Stimulated activated naive CD4-positive, alpha-beta T cell treated with Interleukin-2 at 50 U/mL for 16 hours (primary cell): Measurements from ENCODE around the gene RHOJ.
"Not testable (repeated sequence)": the region's sequence is repeated elsewhere in the genome, so short reads cannot be mapped to it uniquely, and the experiment has no call there.

Experiments
- DNase-seq: peaks from one replicate; lab custom pipeline; 2025; lab: John Stamatoyannopoulos, UW

Gene RHOJ

GRCh38 chr14:63268771-63269170 lies 64.5 kb downstream of the RHOJ start:
- no peak for DNase-seq

DNA sequence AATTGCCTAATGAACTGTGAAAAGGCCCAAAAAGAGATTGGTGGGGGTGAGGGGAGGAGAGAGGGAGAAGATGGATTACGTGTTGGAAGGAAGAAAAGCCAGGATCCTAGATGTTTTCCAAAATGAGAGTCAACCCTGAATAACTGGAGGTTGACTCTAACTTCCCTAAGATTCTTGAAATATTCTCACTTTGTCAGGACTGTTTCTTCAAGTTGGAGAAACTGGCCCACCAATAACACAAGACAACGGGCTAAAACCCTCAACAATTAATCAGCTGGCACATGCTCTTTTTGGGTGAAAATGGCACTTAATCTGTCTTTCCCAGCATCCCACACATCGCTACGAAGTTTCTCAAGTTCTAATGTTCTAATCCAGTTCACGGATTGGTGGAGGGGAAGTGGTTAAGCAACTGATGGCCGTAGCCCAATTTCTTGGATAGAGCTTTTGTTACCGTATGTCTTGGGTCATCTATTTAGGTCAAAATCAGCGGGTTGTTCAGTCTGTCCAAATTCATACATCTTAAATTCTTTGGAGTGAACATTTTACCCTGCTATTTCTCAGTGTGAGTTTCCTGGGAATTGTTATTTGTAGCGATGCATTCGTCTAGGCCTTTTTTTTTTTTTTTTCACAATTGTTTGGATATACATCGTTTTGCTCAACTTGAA lies 65.5 kb downstream of the RHOJ start:
- DNase-seq, result no peak

- DNase-seq, result no peak
These were observed 68.9 kb downstream of the RHOJ start for GRCh38 chr14:63273129-63273528.

- DNase-seq, result no peak
These were observed 69.7 kb downstream of the RHOJ start for GRCh38 chr14:63273717-63274655.

- no peak for DNase-seq
These were observed 71.4 kb downstream of the RHOJ start for GRCh38 chr14:63275611-63276010.

DNA sequence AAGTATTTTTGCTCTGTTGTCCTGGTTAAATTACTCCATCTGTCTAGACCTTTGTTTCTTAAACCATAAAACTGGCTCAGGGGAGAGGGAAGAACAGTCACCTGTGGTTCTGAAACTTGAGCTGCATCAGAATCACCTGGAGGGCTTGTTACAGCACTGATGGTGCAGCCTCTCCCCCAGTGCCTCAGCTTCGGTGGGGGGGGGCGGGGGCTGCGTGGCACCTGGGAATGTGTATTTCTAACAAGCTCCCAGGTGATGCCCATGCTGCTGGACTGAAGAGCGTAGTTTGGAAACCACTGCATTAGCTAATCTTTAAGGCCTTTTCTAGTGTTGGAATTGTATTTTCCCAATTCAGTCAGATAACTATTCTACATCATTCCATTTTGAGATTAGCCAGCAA lies 71.8 kb downstream of the RHOJ start:
- no peak for DNase-seq

DNA sequence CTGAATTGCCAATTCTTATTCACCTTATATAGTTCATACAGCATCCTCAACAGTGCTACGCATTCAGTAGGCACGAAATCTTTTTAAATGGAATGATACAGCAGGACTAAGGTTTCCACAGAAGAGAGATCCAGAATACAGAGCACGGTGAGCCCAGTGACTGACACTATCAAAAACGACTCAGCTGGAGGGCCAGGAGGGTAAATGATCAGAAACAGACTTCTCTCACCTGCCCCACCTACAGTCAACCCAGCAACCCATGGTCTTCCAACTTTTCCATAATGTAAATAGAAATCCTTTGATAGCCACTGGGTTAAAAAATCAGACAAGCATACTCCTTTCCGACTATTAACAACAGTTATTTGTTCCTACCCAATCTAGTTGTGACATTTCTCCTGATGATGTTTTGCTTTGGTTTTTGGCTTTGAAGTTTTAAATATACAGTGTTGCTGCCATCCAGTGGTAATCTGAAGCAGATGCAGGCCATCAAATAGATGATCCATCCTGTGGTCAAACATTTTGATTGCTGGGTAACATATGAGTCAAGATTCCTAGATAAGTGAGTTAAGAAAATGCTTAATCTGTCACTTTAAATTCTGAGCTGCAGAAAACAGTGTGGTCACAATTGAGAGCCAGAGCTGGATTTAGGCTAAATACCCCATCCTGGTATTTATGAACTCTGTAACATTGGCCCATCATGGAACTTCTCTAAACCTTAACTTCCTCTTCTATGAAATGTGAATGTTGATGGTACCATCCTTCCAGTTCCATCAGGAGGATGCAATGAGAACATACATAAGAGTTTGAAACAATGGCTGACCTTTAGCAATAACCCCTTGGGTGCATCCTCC lies 72.5 kb downstream of the RHOJ start:
- no peak for DNase-seq

- DNase-seq, result no peak
These were observed 73.4 kb downstream of the RHOJ start for GRCh38 chr14:63277591-63278183.

DNA sequence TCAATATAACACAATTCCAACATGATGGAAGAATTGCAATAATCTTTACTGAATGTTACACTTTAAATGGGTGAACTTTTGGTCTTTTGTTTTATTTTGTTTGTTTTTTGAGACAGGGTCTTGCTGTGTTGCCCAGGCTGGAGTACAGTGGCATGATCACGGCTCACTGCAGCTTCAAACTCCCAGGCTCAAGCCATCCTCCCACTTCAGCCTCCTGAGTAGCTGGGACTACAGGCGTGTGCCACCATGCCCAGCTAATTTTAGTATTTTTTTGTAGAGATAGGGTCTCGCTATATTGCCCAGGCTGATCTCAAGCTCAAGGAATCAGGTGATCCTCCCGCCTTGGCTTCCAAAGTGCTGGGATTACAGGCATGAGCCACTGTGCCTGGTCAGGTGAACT lies 75.7 kb downstream of the RHOJ start:
- not testable (repeated sequence) for DNase-seq

DNA sequence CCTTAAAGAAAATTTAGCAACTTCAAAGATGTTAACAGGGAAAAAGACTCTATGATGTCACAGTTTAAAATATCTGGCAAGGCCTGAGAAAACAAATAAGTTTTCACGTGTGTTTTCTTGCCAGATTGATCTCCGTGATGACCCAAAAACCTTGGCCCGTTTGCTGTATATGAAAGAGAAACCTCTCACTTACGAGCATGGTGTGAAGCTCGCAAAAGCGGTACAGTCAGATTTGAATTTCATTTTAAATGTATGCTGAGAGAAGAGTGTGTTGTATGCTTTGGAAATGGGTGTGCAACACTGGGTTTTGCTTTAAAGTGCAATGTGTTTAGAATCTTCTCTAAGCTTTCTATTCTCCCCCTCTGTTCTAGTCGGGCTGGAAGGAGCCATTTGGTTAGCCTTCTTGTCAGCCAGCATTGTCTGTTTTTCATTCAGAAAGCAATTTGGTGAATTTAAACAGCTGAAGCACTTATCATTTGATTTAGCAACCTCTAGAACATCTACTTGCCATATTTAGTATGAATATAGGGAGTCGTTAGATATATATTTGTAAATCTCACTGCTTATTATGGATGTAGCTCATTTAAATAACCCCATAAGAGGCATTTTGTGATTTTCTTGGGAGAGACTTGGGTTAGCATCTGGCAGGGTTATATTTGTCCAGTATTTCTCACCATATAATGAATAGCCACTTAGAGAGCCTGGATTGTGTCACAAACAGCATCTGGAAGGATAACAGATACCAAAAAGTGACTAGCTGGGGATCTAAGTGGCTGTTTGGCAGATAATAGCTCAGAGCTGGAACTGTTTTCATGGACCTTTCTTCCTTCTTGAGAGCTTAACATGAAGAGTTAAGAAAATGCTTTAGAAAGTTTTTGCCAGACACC lies 79.0 kb downstream of the RHOJ start:
- DNase-seq, result no peak

- DNase-seq, result no peak
These were observed 79.6 kb downstream of the RHOJ start for GRCh38 chr14:63283884-63284248.

DNA sequence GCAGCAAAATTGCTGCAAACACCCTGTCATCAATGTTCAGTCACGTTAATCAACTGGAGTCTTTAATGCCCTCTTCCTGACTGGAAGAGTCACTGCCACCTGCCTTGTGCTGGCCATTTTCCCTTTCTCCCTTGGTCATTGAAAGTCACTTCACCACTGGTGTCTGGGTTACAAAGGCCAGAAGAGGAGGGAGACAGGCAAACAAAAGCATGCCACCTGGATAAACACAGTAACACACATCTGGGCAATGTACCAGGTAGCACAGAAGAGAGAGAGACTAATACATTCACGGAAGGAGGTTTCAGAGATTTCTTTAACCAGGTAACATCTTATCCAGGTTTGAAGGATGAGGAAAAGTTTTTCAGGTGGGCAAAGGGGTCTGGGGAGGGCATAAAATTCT lies 81.8 kb downstream of the RHOJ start:
- DNase-seq, result no peak

DNA sequence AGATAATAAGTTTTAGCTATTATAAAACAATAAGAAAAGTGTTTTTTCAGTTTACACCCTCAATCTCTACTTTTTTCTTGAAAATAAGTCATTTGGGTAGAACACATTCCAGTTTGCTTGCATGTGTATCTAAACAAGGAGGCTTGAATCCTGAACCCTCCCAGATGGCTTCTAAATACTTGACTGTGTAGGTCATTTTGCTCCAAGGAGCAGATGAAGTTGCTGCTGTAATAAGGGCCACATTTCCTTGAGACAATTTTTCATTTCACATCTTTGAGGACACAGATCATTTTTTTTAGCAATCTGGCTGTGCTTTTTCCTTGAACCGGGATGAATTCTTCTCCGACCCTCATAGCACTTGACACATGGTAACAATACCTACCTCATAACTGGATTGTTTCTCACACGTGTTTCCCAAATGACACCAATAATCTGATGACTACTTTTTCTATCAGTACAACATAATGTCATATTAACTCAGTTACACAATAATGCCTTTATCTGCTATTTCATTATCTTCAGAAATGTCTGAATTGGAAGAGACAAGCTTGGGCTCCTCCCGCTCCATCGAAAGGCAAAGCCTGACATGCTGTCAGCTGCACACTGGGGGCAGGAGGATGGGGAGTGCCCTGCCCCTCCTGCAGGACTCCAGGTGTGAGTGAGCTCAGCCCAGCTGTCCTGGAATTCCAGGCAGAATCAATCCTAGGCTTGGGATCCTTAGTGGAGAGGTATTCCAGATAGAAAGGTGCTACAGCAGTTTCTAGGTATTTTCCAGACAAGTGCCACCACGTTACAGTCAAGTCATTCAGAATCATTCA lies 83.6 kb downstream of the RHOJ start:
- DNase-seq, result no peak

- no peak for DNase-seq
These were observed 84.6 kb downstream of the RHOJ start for GRCh38 chr14:63288853-63289252.

DNA sequence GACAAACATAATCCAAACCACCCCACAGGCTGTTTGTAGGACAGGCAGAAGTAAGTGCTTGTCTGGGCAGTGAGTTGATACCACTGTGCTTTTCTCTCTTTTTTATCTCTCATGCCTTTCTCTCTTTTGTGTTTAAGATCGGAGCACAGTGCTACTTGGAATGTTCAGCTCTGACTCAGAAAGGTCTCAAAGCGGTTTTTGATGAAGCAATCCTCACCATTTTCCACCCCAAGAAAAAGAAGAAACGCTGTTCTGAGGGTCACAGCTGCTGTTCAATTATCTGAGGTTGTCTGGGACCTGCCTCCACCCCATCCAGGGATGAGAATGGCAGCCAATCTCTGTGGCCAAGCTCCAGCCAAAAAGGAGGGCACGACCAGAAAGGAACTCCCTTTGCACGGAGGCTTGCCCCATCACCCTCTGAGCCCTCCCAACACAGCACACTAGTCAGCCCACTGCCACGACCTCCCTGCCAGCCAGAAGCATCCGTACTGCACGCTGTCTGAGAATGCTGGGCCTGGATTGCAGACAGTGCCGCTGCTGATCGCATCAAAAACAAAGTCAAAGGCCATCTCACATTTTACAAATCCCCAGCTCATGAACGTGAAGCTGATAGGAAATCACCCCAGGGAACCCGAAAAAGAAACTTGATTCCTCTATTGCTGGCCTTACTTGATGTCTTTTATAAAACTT lies 86.6 kb downstream of the RHOJ start:
- no peak for DNase-seq

- DNase-seq, result no peak
These were observed 88.6 kb downstream of the RHOJ start for GRCh38 chr14:63292805-63293204.

DNA sequence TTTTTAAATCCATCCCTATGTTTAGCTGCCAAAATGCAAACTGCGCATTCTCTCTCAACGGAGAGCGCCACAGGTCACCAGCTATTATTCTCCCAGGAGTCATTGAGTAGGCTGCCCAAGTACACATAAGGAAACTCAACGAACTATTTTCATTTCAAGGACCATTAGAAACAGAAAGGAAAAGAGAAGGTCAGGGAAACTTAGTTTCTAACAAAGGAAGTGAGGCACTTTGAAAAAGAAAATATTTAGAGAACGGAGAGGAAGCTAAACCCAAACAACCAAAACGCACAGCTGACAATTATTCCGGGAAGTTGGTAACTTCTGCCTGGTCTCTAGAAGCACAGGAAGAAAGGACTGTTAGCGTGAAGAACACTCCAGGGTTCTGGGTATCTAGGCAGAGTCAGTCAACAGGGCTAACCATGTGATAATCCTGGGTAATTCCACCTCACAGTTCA lies 91.0 kb downstream of the RHOJ start:
- no peak for DNase-seq

DNA sequence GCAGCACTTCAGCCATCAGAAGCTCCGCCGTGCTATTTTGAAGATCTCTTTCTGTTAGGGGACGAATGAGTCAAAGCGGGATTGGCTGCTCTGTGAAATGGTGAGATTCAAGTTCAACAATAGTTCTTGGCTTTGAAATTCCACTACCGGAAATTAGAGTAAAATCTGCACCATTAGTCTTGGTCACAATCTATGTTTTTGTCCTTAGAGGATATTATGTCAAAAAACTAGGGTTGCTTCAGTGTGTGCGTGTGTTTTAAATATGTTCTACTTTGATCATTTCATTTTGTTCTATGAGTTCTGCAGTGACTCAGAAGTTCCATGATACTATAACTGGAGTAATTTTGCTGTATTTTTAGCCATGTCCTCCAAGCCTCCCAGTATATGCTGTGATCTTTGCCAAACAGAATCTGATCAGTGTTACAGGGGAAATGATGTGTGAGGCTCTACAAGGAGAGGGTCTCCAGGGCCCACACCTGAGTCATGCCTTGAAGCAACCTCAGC lies 91.9 kb downstream of the RHOJ start:
- no peak for DNase-seq

DNA sequence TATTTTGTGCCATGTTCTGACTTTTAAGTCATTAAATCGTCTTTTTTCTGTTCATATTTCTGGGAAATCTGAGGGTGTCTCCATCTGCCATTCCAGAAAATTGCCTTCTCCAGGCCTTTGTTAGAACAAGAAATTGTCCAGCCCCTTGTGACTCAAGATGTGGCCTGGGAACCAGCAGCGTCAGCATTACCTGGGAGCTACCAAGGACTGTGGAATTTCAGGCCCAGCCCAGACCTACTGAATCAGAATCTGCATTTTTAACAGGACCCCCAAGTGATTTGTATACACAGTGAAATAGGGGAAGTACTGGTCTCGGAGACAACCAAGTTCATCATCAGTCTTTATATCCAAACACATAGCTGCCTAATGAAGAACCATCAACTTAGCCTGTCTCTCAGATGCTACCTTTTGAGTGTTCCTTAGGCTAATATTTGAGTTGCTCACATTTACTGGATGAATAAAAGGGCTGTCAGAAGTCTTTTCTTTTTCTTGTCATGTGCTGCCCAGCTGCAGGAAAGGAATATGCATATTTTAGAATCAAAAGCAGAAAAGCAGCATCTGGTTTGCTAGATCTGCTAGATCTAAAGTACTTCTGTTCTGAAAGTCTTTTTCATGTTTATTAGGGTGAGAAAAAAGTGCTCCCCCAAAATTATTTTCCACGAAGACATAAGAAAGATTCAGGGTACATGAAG lies 93.3 kb downstream of the RHOJ start:
- no peak for DNase-seq
